IPS-15b (cell line): ENCODE measurements around the gene CCL15.

ENCODE experiments used
- H3K27me3 ChIP-seq: one replicate; pipeline ENCODE4 v1.6.1; 2013; ENCODE audit warnings: low read length; ENCODE audit not compliant: control insufficient read depth, insufficient read depth
- H3K36me3 ChIP-seq: one replicate; pipeline ENCODE4 v1.6.1; 2013; ENCODE audit warnings: low read length; ENCODE audit not compliant: control insufficient read depth, insufficient read depth
- H3K4me1 ChIP-seq: one replicate; pipeline ENCODE4 v1.6.1; 2013; ENCODE audit warnings: mild to moderate bottlenecking, low read length; ENCODE audit not compliant: control insufficient read depth, insufficient read depth
- H3K4me3 ChIP-seq: one replicate; pipeline ENCODE4 v1.5.1; 2013; ENCODE audit warnings: low read depth, low read length
- H3K9ac ChIP-seq: one replicate; pipeline ENCODE4 v1.6.1; 2013; ENCODE audit warnings: low read depth, mild to moderate bottlenecking, low read length
- H3K9me3 ChIP-seq: one replicate; pipeline ENCODE4 v1.6.1; 2013; ENCODE audit warnings: mild to moderate bottlenecking, low read length; ENCODE audit not compliant: control insufficient read depth, insufficient read depth

CCL15 gene

GRCh38 chr17:35986643-35987042 lies 14.7 kb downstream of the CCL15 start, which contains the start of gene CCL14:
TSS of gene CCL14 (minus strand) at chr17:35986729. CDS start at chr17:35986649, 80 bp downstream.
- Histone ChIP-seq H3K4me3 (no peak within 1 kb of the TSS), H3K9me3 (no peaks in the 10 kb centered on the region), H3K36me3 (no peaks in the 10 kb centered on the region), H3K9ac (no peak within 1 kb of the TSS), H3K27me3 (no peaks in the 10 kb centered on the region), H3K4me1 (no peaks in the 10 kb centered on the region)

GRCh38 chr17:35984140-35984539 lies 17.2 kb downstream of the CCL15 start:
- H3K4me3 ChIP-seq = no peak overlapping the region
- H3K9ac ChIP-seq = no peak overlapping the region
- H3K9me3 ChIP-seq = no peaks in the 10 kb centered on the region
- no peaks in the 10 kb centered on the region for H3K27me3 ChIP-seq
- H3K36me3 ChIP-seq = no peaks in the 10 kb centered on the region
- no peaks in the 10 kb centered on the region for H3K4me1 ChIP-seq

GRCh38 chr17:35982409-35983191 lies 18.8 kb downstream of the CCL15 start:
- Histone ChIP-seq H3K36me3 (no peaks in the 10 kb centered on the region), H3K27me3 (no peaks in the 10 kb centered on the region), H3K4me1 (no peaks in the 10 kb centered on the region), H3K9me3 (no peaks in the 10 kb centered on the region), H3K4me3 (no peak overlapping the region), H3K9ac (no peak overlapping the region)

- Histone ChIP-seq H3K4me3 (no peak overlapping the region), H3K36me3 (no peaks in the 10 kb centered on the region), H3K27me3 (no peaks in the 10 kb centered on the region)
Observed at GRCh38 chr17:35981908-35982330, 19.4 kb downstream of the CCL15 start.

GRCh38 chr17:35981246-35981645 lies 20.1 kb downstream of the CCL15 start, which contains the start of gene CCL16:
TSS of gene CCL16 (minus strand) at chr17:35981497. CDS start at chr17:35981420, 77 bp downstream.
- Histone ChIP-seq H3K27me3 (no peaks in the 10 kb centered on the region), H3K36me3 (no peaks in the 10 kb centered on the region), H3K4me1 (no peaks in the 10 kb centered on the region), H3K9me3 (no peaks in the 10 kb centered on the region), H3K4me3 (no peak within 1 kb of the TSS), H3K9ac (no peak within 1 kb of the TSS)

More at GRCh38 chr17:35981908-35982330, 19.4 kb downstream of the CCL15 start:
- no peaks in the 10 kb centered on the region for H3K4me1 ChIP-seq
- no peak overlapping the region for H3K9ac ChIP-seq
- no peaks in the 10 kb centered on the region for H3K9me3 ChIP-seq

GRCh38 chr17:35978346-35978745 lies 23.0 kb downstream of the CCL15 start:
- Histone ChIP-seq H3K36me3 (no peaks in the 10 kb centered on the region), H3K4me3 (no peak overlapping the region), H3K4me1 (no peaks in the 10 kb centered on the region), H3K27me3 (no peaks in the 10 kb centered on the region), H3K9ac (no peak overlapping the region), H3K9me3 (no peaks in the 10 kb centered on the region)

GRCh38 chr17:35977509-35977908 lies 23.8 kb downstream of the CCL15 start:
- Histone ChIP-seq H3K36me3 (no peaks in the 10 kb centered on the region), H3K4me1 (no peaks in the 10 kb centered on the region), H3K9ac (no peak overlapping the region), H3K27me3 (no peaks in the 10 kb centered on the region), H3K4me3 (no peak overlapping the region), H3K9me3 (no peaks in the 10 kb centered on the region)

- Histone ChIP-seq H3K27me3 (no peaks in the 10 kb centered on the region), H3K4me1 (no peaks in the 10 kb centered on the region), H3K4me3 (no peak overlapping the region), H3K9me3 (no peaks in the 10 kb centered on the region), H3K9ac (no peak overlapping the region), H3K36me3 (no peaks in the 10 kb centered on the region)
Observed at GRCh38 chr17:35973333-35974260, 27.8 kb downstream of the CCL15 start.

GRCh38 chr17:35972945-35973332 lies 28.4 kb downstream of the CCL15 start:
- Histone ChIP-seq H3K4me1 (no peaks in the 10 kb centered on the region), H3K9me3 (no peaks in the 10 kb centered on the region), H3K9ac (no peak overlapping the region), H3K4me3 (no peak overlapping the region), H3K27me3 (no peaks in the 10 kb centered on the region), H3K36me3 (no peaks in the 10 kb centered on the region)

- H3K36me3 ChIP-seq = no peaks in the 10 kb centered on the region
- no peaks in the 10 kb centered on the region for H3K4me1 ChIP-seq
- H3K9ac ChIP-seq = no peak overlapping the region
- no peaks in the 10 kb centered on the region for H3K9me3 ChIP-seq
- no peaks in the 10 kb centered on the region for H3K27me3 ChIP-seq
- H3K4me3 ChIP-seq = no peak overlapping the region
Observed at GRCh38 chr17:35972535-35972934, 28.8 kb downstream of the CCL15 start.

- no peak overlapping the region for H3K9ac ChIP-seq
- no peaks in the 10 kb centered on the region for H3K27me3 ChIP-seq
- H3K9me3 ChIP-seq = no peaks in the 10 kb centered on the region
- no peaks in the 10 kb centered on the region for H3K36me3 ChIP-seq
- no peak overlapping the region for H3K4me3 ChIP-seq
- no peaks in the 10 kb centered on the region for H3K4me1 ChIP-seq
Observed at GRCh38 chr17:35972066-35972465, 29.3 kb downstream of the CCL15 start.
